ENCODE measurements around the gene NDUFC1. TPM values are rescaled to one million over a fixed set of nuclear protein-coding genes. Genes with fewer than 3 reads are reported as not detected.

NDUFC1 gene
- total and polyA plus RNA-seq, 2 donors (not counting 3 experiments of a cell fraction or from before 2014, with no cell fraction given): 65.2 to 78.1 TPM

- FAIRE-seq (no peak), DNase-seq (ENCODE audit: low read depth, low spot score) (no peak)
- dilution Hi-C loops (cut with MboI; ENCODE audit: extremely low pct_ligation_motif_present, low sequenced_read_pairs): no loop called here
- Histone ChIP-seq H3K27ac (ENCODE audit: insufficient read depth, low read depth, low read length) (no peak overlapping the region), H3K79me2 (ENCODE audit: control insufficient read depth, insufficient read depth, low read length) (no peaks in the 10 kb centered on the region), H3K4me1 (ENCODE audit: control insufficient read depth, extremely low read depth, insufficient read depth, low read length) (peaks cover 6% of the 10 kb centered on the region), H4K20me1 (replicated peaks; ENCODE audit: control insufficient read depth, extremely low read depth, insufficient read depth, low read length) (no peaks in the 10 kb centered on the region), H3K4me3 (replicated peaks in 1 of 3; ENCODE audit: insufficient read depth in 1 of 3, low read depth in 1 of 3, low read length in 3 of 3) (no peak overlapping the region), H3K4me2 (ENCODE audit: insufficient read depth, low read length) (no peak overlapping the region), H3K9ac (replicated peaks; ENCODE audit: extremely low read depth, insufficient read depth, low read length) (no peak overlapping the region), H3K9me1 (replicated peaks; ENCODE audit: control insufficient read depth, extremely low read depth, insufficient read depth, low read length) (no peaks in the 10 kb centered on the region), H2AFZ (ENCODE audit: low read depth, low read length) (no peak overlapping the region), H3K36me3 (ENCODE audit: control insufficient read depth in 2 of 2, extremely low read depth in 1 of 2, insufficient read depth in 2 of 2, low read length in 2 of 2) (no peaks in the 10 kb centered on the region), H3K27me3 (ENCODE audit: control insufficient read depth in 2 of 2, insufficient read depth in 2 of 2, low read length in 2 of 2) (no peaks in the 10 kb centered on the region), H3K9me3 (replicated peaks; ENCODE audit: control insufficient read depth, insufficient read depth, low read length) (no peaks in the 10 kb centered on the region)
- BruUV-seq (replicated peaks): no TSS peak
- POLR2A ChIA-PET: interaction anchor here (0.7 kb wide), 2 partner anchors 19 to 136 kb away, joined by 3 to 4 read pairs; no protein-coding TSS in a partner anchor
- intact Hi-C loops (cut with micrococcal nuclease): no loop called here
- no peak for TF ChIP-seq POLR2A (IDR thresholded peaks at IDR 0.05; ENCODE audit: low read depth, low read length)
- TF ChIP-seq POLR2AphosphoS5 (IDR thresholded peaks at IDR 0.05; ENCODE audit: insufficient read depth, low read depth, low read length): no peak
- TF ChIP-seq EZH2 (IDR thresholded peaks at IDR 0.05; ENCODE audit: borderline replicate concordance, low read depth, low read length, severe bottlenecking): no peak
- no peak for TF ChIP-seq MAX (IDR thresholded peaks at IDR 0.05; ENCODE audit: insufficient read depth, insufficient read length)
- TF ChIP-seq FOS (IDR thresholded peaks at IDR 0.05; ENCODE audit: borderline replicate concordance, insufficient read depth, low read length): no peak
- no peak for TF ChIP-seq MYC (IDR thresholded peaks at IDR 0.05; ENCODE audit: low read depth, low read length)
- no peak for TF ChIP-seq CTCF (IDR thresholded peaks at IDR 0.05; ENCODE audit: extremely low read depth in 1 of 2, insufficient read depth in 1 of 2, low read depth in 1 of 2, low read length in 2 of 2)
- no peak for TF ChIP-seq GATA2 (IDR thresholded peaks at IDR 0.05; ENCODE audit: insufficient read depth, insufficient read length, low read depth, low read length)
- no peak for TF ChIP-seq JUN (IDR thresholded peaks at IDR 0.05; ENCODE audit: borderline replicate concordance, insufficient read depth, insufficient read length, low read depth)
- CTCF ChIA-PET: interaction anchor here (1.0 to 1.6 kb wide), 2 partner anchors 21 to 48 kb away, joined by 3 read pairs; no protein-coding TSS in a partner anchor
Measured at GRCh38 chr4:139247241-139247640, 55.0 kb downstream of the NDUFC1 start.
